ENCODE measurements around the gene RABEP1. TPM values are rescaled to one million over a fixed set of nuclear protein-coding genes. Genes with fewer than 3 reads are reported as not detected.

Gene RABEP1
- total RNA-seq, 1 donor from 2014 or later = 27.7 TPM

DNA sequence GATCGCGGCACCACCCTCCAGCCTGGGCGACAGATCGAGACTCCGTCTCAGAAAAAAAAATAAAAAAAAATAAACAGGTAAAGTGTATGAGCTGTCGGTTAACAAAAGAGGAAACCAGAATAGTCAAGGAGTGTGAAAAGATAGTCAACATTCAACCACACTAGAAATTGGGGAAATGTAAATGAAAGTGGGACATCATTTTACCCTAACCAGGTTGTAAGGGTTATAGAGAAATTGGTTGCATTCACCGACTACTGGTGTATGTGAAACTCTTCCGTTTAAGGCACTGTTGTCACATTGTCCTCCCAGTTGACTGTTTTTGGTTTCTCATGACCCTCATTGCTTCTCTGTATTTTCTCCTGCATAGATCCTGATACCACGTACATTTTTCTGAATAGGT is 62.8 kb downstream of the RABEP1 start:
- DNase-seq (ENCODE audit: low read depth) = no peak
- Histone ChIP-seq H3K27me3 (ENCODE audit: control insufficient read depth, insufficient read depth, low read length) (no peaks in the 10 kb centered on the region), H3K4me3 (ENCODE audit: low read depth, low read length) (no peak overlapping the region), H3K36me3 (ENCODE audit: control insufficient read depth, insufficient read depth, low read length) (no peaks in the 10 kb centered on the region)
- TF ChIP-seq, protein P1, sequence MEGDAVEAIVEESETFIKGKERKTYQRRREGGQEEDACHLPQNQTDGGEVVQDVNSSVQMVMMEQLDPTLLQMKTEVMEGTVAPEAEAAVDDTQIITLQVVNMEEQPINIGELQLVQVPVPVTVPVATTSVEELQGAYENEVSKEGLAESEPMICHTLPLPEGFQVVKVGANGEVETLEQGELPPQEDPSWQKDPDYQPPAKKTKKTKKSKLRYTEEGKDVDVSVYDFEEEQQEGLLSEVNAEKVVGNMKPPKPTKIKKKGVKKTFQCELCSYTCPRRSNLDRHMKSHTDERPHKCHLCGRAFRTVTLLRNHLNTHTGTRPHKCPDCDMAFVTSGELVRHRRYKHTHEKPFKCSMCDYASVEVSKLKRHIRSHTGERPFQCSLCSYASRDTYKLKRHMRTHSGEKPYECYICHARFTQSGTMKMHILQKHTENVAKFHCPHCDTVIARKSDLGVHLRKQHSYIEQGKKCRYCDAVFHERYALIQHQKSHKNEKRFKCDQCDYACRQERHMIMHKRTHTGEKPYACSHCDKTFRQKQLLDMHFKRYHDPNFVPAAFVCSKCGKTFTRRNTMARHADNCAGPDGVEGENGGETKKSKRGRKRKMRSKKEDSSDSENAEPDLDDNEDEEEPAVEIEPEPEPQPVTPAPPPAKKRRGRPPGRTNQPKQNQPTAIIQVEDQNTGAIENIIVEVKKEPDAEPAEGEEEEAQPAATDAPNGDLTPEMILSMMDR (IDR thresholded peaks at IDR 0.05; ENCODE audit: insufficient read depth, low read length, poor library complexity, severe bottlenecking) = no peak

DNA sequence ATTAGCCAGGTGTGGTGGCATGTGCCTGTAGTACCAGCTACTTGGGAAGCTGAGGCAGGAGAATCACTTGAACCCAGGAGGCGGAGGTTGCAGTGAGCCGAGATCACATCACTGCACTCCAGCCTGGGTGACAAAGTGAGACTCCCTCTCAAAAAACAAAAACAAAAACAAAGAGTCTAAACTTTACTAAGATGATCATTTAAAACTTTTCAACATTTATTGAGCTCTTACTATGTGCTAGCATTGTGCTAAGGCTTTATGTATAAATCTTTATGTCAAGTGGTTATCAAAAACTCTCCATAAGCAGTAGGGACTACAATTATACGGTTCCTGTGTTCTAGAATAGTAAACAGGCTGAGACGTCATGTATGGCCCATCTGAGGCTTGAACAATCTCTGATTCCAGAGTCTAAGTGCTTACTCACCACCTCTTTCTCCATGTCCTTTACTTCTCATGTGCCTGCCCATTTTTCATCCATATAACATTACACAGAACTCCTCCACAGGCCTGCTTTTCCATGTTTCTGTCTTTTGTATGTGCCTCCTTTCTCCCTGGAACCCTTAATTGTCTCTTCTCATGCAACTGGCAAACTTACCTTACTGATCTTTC is 70.7 kb downstream of the RABEP1 start:
- H3K27me3 ChIP-seq (ENCODE audit: control insufficient read depth, insufficient read depth, low read length) = no peaks in the 10 kb centered on the region
- peaks cover 2% of the 10 kb centered on the region for H3K36me3 ChIP-seq (ENCODE audit: control insufficient read depth, insufficient read depth, low read length)
- TF ChIP-seq, protein P1 (IDR thresholded peaks at IDR 0.05; ENCODE audit: insufficient read depth, low read length, poor library complexity, severe bottlenecking) = no peak
- H3K4me3 ChIP-seq (ENCODE audit: low read depth, low read length) = no peak overlapping the region
- no peak for DNase-seq (ENCODE audit: low read depth)

DNA sequence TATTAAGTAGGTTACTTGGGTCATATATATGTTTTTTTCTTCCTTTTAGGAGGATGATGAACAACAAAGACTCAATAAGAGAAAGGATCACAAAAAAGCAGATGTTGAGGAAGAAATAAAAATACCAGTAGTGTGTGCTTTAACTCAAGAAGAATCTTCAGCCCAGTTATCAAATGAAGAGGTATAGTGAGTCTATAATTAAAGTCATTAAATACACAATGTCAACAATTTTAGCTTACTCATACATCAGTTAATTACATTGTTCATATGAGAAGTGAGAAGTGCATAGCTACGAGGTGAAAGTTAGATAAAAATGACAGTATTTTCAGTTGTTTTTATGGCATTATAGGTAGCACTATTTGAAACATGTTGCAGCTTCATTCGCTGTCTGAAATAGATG is 72.2 kb downstream of the RABEP1 start:
- Histone ChIP-seq H3K4me3 (ENCODE audit: low read depth, low read length) (no peak overlapping the region), H3K27me3 (ENCODE audit: control insufficient read depth, insufficient read depth, low read length) (no peaks in the 10 kb centered on the region), H3K36me3 (ENCODE audit: control insufficient read depth, insufficient read depth, low read length) (peaks cover 2% of the 10 kb centered on the region)
- DNase-seq (ENCODE audit: low read depth) = no peak
- TF ChIP-seq, protein P1 (IDR thresholded peaks at IDR 0.05; ENCODE audit: insufficient read depth, low read length, poor library complexity, severe bottlenecking) = no peak

DNA sequence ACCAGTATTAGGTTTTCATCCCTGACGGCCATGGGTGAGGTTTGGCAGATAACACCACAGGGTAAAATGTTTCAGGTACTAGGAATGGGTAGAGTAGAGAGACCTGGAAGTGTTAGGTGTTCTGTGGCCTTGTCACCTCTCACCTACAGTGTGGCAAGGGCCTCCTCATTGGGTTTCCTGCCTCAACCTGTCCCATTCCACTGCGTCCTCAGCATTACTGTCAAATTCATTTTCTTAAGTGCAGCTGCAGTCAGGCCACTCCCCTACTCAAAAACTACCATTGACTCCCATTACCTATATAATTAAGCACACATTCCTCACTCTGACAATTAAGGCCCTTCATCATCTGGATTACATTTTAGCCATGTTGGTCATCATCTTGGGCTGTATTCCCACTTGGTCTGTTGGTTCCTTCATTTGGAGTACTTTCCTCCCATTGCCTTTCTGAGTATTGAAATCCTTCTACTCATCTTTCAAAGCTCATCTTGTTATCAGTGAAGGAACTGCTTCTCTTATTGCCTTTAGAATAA is 72.9 kb downstream of the RABEP1 start:
- peaks cover 2% of the 10 kb centered on the region for H3K36me3 ChIP-seq (ENCODE audit: control insufficient read depth, insufficient read depth, low read length)
- no peak overlapping the region for H3K4me3 ChIP-seq (ENCODE audit: low read depth, low read length)
- TF ChIP-seq, protein P1 (IDR thresholded peaks at IDR 0.05; ENCODE audit: insufficient read depth, low read length, poor library complexity, severe bottlenecking) = no peak
- DNase-seq (ENCODE audit: low read depth) = no peak
- no peaks in the 10 kb centered on the region for H3K27me3 ChIP-seq (ENCODE audit: control insufficient read depth, insufficient read depth, low read length)

DNA sequence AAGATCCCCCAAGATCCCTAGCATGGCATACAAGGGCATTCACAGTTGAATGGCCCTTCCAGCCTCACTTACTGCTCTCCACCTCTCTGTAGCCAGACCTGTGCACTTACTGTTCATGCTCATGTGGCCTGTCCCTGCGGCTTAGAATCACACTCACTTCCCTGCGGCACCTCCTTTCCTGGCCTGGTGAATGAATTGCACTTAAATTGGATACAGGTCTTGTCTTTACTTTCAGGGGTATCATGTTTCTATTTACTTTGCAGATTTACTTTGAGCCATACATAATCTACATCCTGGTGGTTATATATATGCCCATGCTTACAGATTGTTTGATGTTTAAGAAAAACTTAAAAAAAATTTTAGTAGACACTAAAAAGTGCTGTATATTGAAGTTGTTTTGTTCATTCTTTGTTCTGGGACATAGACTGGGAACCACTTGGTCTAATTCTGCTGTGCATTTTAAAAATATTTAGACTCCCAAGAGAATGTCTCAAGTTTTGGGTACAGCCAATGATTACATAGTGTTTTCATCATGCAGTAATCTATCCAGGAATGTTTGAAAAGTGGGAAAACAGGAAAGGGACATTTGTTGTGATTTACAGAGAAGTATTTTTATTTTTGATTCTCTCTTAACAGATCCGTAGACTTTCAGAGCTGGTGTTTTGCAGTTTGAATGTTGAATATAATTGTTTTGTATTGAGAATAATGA is 73.5 kb downstream of the RABEP1 start:
- Histone ChIP-seq H3K36me3 (ENCODE audit: control insufficient read depth, insufficient read depth, low read length) (peaks cover 2% of the 10 kb centered on the region), H3K4me3 (ENCODE audit: low read depth, low read length) (no peak overlapping the region), H3K27me3 (ENCODE audit: control insufficient read depth, insufficient read depth, low read length) (no peaks in the 10 kb centered on the region)
- TF ChIP-seq, protein P1 (IDR thresholded peaks at IDR 0.05; ENCODE audit: insufficient read depth, low read length, poor library complexity, severe bottlenecking) = no peak
- DNase-seq (ENCODE audit: low read depth) = no peak
